GM23248 (cell line): ENCODE results near the gene NOVA2.

ENCODE experiments used
- EZH2 ChIP-seq: fragments of 200-600 bp; sonication (generic); IDR thresholded peaks from 2 replicates; pipeline ENCODE4 v1.6.1; 2018; ENCODE audit warnings: antibody characterized with exemption, mild to moderate bottlenecking; ENCODE audit not compliant: insufficient read depth, poor library complexity, severe bottlenecking
- EZH2phosphoT487 ChIP-seq: fragments of 200-600 bp; sonication (generic); IDR thresholded peaks from 2 replicates; pipeline ENCODE4 v1.6.1; 2018; ENCODE audit warnings: antibody characterized with exemption, moderate library complexity, mild to moderate bottlenecking, low read depth; ENCODE audit not compliant: insufficient read depth

- TF ChIP-seq EZH2 (no peak), EZH2phosphoT487 (no peak)
Observed at GRCh38 chr19:45947926-45948325, 25.7 kb downstream of the NOVA2 start.
